NCI-H345 treated with DMSO at 0.1 percent for 48 hours (cell line): ENCODE measurements around the gene KIF5C.
A peak's percentile ranks its signal among the peaks of the same experiment; 100 is the strongest.

ENCODE experiments used
- DNase-seq: peaks from one replicate; lab custom pipeline; 2025; ENCODE audit not compliant: unreplicated experiment; lab: John Stamatoyannopoulos, UW

KIF5C gene

DNA sequence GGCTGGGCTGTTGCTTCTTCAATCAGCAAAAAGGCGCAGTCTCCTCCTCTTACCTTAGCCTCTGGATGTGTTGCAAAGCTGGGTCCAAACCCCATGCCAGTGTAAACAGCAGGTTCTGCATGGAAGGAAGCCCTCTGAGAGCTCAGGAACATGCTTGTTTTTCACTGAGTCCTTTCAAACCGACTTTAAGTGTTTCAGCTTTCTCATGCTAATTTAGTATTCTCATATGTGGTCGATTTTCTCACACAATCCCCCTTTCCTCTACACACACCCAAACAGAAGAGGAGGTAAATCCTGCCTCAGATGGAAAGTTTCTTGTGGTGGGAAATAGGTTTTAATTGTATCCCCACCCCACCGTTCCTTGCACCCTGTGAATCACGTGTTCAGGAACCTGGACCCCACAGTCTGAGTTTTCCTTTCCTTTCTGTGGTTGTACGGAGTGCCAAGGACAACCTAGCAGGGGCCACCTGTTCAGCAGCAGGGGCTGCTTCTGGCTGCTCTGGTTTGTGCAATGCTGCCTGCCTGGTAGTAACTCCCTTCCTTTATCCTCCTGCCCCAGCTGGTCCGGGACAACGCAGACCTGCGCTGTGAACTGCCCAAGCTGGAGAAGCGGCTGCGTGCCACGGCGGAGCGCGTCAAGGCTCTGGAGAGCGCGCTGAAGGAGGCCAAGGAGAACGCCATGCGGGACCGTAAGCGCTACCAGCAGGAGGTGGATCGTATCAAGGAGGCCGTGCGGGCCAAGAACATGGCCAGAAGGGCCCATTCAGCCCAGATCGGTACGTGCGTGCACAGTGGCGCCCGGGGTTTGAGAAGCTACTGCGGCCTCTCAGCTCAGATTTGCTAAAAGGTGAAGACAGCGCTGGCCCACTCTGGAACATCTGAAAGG lies 134.8 kb downstream of the KIF5C start:
- DNase-seq, result no peak

DNA sequence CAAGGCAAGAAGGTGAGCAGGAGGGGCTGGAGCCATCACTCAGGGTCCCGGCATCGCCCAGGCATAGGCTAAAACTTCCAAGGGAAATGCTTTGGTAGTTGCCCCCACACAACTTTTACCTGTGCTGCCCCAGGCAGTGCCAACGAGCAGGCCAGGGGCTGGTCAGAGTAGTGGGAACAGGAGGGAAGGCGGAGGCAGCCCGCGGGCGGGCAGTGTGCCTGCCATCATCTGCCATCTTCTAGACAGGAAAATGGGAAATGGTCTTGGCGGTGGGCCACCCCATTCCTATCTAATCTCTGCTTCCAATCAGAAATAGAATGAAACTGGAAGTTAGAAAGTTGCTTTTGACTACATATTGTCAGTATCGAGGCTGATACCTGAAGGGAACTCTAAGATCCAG lies 137.5 kb downstream of the KIF5C start:
- no peak for DNase-seq

DNA sequence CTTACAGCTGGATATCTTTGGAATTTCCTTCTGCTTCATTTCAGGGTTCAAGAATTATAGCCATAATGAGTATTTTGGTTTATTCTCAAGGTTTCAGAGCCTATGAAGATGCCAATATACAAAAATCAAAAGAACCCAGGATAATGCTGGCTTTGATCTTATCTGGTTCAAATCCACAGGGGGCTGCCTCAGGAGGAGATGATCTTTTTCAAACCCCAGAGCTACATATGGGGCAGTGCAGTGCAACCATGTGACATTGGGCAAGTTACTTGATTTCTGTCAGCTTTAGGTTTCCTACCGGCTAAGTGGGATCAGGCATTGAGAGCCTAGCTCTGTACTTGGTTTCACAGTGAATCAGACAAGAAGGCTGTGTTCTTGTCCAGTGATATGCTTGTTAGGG lies 140.5 kb downstream of the KIF5C start:
- no peak for DNase-seq

DNA sequence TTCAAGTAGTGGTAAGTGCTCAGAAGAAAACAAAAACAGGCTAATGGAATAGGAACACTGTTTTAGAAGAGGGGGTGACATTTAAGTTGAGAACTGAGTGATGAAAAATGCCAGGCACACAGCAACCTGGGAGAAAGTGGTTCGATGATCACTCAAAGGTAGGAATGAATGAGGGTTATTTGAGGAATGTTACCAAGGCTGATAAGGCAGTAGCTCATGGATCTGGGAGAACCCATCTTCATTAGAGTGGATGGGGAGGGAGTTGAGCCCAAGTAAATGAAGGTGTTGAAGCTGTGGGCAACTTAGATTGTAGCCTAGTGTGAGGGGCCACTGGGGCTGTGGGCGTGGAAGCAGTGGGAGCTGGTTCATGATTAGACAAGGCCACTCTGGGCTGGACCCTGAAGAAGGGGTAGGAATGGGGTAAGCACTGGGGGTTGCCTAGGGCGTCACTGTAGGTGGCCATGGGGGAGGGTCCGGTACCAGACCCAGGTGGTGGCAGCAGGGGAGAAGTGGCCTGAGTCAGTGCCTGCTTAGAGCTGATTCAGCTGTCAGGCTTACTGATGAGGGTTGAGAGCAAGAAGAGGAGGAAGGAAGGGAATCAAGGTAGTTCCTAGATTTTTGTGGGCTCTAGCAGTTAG lies 141.0 kb downstream of the KIF5C start:
- DNase-seq, result no peak

DNA sequence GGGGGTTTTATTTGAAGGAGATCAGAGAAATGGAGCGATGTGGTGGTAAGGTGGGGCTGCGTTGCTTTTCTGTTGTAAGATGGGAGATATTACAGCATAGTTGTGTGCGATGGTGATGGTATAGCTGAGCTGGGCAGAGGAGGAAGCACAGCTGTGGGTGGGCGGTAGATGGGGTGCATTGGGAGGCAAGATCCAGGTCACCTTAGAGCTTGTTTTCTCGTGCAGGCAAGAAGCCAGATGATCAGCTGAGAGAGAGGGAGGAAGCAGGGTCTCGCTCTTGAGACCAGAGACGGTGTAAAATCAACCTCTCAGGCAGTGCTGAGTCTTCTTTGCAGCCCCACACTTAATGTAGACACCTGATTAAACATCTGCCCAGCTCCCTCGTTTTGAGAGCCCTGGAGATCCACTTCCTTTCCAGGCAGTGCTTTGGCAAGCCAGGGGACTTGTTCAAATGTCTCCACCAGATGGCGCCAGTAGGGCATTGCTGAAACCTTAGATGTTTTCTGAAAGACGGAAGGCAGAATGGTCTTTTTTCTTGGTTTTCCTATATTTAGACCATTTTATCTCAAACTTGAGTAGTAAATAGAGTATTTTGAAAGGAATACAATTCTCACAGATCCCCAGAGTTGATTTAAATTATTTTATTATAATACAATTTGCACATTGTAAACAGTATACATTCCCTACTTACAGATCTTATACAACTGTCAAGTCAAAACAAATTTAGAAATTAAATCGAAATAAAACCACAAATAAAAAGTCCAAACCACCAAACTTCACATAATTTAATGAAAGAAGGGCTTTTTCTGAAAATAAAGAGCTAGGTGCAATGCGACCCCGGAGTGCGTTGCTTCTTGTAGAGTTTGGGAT lies 142.3 kb downstream of the KIF5C start:
- peak; percentile 75 for DNase-seq

DNA sequence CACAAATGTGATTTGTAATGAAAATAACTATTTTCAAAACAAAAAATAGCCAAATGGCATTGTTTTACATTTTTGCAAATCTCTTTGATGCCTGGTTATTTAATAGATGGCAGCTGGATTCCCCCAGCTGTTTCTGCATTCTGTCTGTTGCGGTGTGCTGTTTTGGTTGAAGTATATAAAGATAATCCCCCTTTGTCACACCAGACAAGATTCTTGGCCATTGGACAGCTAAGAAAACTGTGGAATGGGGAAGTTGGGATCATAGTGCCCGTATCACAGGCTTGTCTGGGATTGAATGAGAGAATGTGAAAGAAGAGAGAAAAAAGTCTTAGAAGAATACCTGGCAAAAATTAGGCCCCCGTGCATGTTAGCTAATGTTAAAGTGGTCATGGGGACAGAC lies 144.0 kb downstream of the KIF5C start:
- DNase-seq, result no peak

DNA sequence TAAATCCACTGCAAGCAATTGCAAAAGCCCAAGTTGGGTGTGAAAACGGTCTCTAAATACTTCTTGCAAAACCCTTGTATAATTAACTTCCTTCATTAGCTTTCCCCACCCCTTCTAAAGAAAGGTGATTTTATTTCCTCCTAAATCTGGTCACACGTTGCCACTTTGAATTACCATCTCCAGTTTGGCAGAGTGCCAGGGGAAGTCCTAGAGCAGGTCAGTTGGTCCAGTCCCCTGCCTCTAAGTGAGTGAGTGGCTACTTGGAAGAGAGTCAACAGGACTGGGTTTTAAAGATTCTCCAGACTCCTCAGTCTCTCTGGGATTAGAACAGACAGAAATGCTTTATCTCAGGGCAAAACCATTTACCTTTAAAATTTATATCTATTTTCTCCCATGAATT lies 144.7 kb downstream of the KIF5C start:
- DNase-seq, result no peak

DNA sequence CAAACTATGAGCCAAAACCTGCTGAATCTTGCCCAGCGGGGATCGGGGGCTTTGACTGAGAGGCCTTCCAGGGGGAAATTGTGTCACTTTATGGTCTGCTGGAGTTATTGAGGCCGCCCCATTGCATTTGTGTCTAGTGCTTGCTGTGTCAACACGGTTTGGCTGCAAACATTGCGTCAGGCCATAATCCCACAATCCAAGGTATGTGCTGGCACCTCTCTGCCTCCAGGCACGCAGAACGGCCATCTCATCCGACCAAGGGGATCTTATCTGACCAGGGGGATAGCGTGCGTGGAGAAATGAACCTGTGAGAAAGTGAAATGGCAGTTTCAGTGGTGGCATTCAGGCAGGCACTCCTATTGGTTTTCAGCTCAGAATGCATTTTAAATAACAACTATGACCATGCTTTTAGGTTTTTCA lies 145.4 kb downstream of the KIF5C start:
- no peak for DNase-seq

DNA sequence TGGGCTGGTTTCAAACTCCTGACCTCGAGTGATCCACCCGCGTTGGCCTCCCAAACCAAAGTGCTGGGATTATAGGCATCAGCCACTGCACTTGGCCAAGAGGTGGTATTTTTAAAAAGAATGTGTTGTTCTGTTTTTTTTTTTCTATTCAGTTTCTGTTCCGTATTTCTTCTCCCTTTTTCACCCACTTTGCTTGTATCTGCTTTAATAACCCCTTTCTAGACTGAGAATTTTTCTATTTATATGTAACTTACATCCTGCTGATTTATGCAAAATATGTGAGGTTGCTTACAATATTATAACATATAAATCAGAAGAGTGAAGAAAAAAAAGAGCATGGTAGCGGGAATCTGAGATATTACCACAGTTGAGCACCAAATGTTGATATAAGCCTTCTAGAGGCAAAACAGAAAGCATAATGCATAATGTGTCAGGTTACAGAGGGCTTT lies 146.3 kb downstream of the KIF5C start:
- DNase-seq, result no peak

DNA sequence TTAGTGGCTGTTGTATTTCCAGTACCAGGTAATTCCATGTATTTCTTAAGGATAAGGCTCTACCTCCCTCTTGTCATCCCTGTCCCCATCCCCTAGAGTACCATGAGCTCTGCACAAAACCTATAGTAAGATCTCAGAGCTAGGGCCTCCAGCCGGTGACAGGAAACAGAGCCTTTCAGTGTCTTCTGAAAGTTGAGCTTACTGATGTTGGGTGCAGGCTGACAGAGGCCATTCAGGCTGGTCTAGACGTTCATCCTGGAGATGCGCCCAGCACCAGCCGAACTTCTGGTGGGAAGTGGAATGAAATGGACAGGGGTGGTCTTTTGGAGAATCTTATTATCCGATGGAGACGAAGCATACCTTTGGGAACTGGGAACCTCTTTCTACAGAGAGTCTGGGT lies 146.7 kb downstream of the KIF5C start:
- DNase-seq, result no peak

DNA sequence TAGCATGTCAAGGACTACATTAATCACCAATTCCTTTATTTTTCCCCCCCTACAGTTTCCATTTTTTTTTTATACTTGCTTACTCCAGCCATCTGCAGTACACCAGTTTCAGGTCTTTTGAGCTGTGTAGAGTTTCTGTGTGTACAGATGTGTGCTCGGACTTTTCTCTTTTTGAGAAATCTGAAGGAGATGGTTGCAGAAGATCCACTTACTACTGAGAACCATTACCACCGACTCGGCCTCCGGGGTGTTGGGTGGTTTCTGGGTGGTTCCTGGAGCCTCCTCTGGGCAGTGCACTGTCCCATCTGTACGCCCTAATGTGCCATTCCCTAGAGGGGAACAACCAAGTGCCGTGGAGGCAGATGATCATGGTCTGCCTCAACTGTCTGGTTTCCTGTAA lies 148.1 kb downstream of the KIF5C start:
- DNase-seq, result no peak

DNA sequence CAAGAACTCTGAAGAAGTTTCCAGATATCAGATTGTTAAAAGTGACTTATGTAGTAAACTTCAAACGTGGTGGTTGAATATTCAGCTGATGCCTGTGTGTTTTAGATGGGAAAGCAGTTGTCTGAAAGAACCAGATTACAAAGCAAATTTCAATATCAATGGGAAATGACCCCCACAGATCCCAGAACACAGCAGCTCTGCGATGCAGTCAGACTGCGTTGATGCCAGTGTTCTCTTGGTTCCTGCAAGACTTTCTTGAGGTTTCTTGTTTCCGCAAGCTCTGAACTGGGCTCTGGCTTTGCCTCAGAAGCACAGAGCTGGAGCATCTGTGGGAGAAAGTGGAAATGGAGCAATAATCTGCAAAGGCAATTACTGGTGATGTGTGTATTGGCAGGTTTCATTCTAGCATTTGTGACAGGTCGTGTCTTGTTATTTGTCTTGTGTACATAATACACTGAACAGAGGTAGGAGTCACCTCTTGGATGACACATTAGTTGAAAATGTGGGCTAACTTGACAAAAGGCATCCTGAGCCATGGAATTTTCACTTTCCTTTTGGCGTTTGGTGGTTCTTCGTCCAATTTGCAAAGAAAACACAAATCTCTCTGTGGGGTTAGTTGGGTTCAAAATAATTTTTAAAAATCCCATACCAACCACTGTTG lies 152.7 kb downstream of the KIF5C start:
- DNase-seq, result no peak

DNA sequence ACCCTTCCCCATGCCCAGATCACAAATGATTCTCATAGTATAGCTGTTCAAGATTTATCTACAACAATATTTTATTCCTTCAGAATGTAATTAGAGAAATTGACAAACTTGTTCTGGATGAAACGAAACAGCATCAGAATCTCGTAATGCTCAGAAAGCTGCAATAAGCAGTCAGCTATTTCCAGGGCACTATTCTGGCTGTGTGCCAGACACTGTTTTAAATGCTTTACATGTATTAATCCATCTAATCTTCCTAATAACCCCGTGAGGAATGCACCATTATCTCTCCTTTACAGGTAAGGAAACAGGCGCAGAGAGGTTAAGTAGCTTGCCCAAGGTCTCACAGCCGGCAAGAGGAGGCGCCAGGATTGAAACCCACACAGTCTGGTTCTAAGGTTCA lies 153.3 kb downstream of the KIF5C start:
- DNase-seq, result no peak

DNA sequence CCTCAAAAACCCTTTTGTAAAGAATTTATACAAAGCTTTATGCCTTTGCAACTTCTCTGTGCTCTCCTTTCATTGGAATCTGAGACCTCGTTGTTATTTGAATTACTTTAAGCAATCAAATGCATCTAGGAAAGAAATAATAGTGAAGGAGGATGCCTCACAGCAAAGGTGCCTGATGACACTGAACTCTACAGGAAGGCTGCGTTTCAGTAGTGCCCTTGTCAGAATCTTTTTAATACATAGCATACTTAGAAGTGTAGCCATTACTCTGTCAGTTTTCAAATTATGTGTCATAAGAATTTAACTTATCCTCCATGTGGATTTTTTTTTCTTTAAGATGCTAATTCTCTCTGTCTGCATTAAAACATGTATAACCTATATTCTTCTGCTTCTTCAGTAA lies 153.9 kb downstream of the KIF5C start:
- no peak for DNase-seq

DNA sequence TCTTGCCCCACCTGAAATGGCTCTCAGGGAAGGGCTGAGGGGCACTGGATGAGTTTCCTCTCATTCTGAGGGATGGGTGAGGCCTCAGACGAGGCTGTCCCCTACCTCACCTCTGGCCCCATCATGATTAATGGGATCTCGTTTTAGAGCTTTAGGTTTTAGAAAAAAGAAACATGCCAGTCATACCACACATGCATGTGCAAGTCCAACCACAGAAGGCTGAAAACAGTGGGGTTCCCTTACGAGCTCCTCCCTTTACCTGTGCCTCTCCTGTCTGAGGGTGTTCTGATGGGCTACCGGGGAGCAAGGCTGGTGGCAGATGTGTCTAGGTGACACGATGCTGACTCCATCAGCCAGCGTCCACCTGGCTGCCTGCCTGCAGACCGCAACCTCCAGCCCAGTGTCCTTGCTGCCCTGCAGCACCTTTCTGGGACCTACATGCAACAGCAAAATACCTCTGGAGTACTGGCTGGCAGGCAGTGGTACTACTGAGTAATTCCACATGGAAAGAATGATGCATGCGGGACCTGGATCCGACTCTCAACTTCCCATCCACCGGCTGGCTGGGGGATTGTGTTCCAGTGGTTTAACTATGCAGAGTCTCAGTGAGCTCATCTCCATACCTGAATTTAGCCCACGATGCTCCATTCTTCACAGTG lies 154.4 kb downstream of the KIF5C start:
- DNase-seq, result no peak

DNA sequence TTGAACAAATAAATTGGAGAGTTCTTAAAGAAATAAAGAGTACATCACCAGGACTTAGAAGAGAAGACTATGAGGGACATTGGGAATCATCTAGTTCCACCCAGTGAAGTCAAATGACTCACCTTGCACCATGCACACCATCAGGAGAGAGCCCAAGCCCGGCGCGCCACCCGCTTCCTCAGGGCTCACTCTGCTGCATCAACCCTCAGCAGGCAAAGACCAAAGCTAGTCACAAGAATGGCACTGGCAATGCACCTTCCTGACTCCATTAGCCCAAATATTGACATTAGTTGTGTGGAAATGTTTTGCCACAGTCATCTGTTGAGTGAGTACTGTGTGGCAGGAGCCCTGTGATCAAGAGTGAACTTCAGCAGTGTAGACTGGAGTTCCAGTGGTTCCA lies 156.4 kb downstream of the KIF5C start:
- no peak for DNase-seq

DNA sequence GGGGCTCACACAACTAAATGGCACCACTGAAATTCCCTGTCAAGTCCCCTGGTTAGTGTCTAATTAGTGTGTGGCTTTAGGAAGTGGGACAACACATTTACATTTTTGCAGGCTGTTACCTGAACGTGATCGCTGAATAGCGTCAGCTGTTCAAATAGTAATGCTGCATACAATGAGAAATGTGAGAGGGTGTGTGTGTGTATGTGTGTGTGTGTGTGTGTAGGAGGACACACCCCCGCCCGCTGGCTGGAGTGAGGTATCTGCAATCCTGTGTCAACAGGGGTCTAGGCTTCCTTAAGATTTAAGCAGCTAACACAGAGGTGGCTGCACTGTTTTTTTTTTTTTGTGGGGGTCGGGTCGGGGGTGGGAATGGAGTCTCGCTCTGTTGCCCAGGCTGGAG lies 158.7 kb downstream of the KIF5C start:
- peak; percentile 39 for DNase-seq

DNA sequence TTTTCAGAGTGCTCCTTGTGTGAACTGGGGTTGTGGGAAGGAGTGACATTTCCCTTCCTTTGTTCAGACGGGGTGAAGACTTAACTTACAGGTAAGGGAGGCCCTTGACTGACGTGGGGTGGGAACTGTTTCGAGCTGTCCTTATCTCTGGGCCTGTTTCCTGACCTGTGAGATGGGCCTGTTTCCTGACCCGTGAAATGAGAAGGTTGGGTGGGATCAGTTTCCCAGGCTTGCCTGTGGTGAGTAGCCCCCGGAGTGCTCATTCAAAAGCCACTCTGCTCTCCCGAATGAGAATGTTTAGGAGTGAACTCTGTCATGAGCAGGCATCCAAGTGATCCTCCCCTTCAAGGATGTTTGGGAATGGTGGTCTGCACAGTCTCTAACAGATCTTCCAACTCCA lies 159.4 kb downstream of the KIF5C start:
- DNase-seq, result no peak

DNA sequence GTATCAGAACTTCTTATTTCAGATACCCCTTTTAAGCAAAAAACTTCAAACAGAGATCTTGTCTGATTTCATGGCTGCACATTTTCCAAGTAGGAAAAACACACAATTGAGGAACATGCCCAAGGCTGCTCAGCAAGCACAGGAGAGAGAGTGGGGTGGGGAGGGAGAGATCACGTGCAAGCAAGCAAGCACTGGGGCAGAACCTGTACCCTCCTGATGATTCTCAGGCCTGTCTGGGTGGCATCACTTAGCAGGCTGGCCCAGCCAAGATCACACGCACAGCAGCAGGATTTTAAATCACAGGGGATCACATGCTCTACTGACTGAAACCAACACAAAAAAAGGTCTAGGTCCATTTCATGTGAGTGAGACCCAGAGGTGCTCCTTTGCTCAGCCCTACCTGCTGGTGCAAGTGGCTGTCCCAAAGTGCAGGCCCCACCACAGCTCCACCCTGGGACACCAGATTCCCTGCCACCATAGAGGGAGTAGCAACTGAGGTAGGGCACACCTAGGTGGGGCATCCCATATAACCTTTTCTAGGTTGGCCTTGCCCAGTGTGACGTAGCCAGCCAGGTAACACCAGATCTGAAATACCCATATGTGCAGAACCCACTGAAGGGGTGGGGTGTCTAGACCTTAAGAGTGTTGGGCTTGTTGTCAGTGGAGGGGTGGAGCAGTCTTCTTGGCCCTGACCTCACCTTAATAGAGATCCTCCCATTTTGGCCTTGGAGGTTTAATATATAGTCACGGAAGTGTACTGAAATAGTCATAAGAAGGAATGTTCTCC lies 161.7 kb downstream of the KIF5C start:
- DNase-seq, result no peak

DNA sequence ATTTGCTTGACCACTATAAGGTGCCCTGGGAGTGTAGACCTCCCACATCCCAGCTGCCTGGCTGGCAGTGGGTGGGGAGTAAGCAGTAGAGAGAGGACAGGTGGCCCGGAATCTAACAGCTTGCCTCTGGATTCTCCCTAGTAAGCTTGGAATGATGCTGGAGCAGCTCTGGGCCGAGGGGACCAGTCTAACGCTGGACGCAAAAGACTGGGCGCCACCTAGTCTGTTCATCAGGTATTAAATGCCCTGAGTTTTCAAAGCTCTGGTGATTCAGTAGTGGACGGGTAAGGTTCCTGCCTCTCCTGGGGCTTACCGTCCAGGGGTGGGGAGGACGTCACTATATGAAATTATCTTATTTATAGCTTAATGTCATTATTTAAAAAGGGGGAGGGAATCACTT lies 162.8 kb downstream of the KIF5C start:
- no peak for DNase-seq
